PFSK-1 (cell line): ENCODE measurements around the gene CIAO3.

Experiments used
- FOXP2 ChIP-seq: optimal IDR thresholded peaks from 2 replicates; pipeline ENCODE3; 2011; ENCODE audit warnings: borderline replicate concordance, control low read depth, inconsistent platforms; ENCODE audit not compliant: insufficient read depth; ENCODE audit errors: extremely low read length, extremely low read depth
- POLR2AphosphoS5 ChIP-seq: IDR thresholded peaks from 2 replicates; pipeline ENCODE4 v1.6.1; 2012; ENCODE audit warnings: low read depth, mild to moderate bottlenecking, control low read depth, low read length, moderate library complexity
- SIN3A ChIP-seq: IDR thresholded peaks from 2 replicates; pipeline ENCODE4 v1.6.1; 2012; ENCODE audit warnings: mild to moderate bottlenecking, low read length, moderate library complexity, borderline replicate concordance; ENCODE audit not compliant: insufficient read depth
- TAF1 ChIP-seq: IDR thresholded peaks from 2 replicates; pipeline ENCODE4 v1.6.1; 2012; ENCODE audit warnings: low read length, control low read depth, borderline replicate concordance; ENCODE audit not compliant: insufficient read depth
- TF ChIP-seq, protein P1 (sequence below), 2 experiments: IDR thresholded peaks; 2 replicates each; pipeline versions ENCODE4 v1.6.1 to v1.8.0; 2011 to 2012; ENCODE audit warnings: low read depth in 2 of 2, low read length in 2 of 2, control low read depth in 1 of 2, inconsistent platforms in 1 of 2, mild to moderate bottlenecking in 1 of 2, moderate library complexity in 1 of 2; ENCODE audit not compliant: insufficient read depth in 1 of 2

Gene CIAO3

DNA sequence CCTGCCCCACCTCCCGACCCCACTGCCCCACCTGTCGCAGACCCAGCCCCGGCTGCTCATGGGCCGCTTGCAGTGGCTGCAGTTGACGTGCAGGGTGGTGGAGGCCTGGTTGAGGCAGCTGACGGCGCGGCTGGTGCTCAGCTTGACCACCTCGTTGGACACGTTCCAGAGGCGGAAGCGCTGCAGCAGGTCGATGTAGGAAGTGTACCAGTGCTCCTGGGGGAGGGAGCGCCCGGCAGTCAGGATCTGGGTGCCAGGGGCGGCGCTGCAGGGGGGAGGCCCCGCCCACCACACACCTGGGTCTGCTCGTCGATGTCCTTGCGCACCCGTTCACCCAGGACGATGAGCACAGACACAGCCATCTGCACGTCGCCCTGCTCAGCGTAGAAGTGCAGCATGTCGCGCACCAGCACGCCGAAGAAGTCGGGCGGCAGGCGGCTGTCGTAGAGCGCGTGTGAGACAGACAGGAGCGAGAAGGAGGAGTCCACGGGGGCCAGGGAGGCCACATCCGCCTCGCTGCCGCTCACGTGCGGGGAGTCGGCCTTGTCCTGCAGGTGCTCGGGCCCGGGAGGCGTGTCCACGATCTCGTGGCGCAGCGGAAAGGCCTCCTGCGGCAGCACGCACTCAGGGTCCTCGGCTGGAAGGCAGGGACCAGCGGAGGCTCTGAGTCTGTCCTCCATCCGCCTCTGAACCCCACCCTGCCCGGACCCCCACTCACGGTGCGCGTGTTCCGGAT is 55.7 kb downstream of the CIAO3 start:
- TF ChIP-seq TAF1 (no peak), POLR2AphosphoS5 (no peak), FOXP2 (no peak), SIN3A (no peak)
- TF ChIP-seq, protein P1, sequence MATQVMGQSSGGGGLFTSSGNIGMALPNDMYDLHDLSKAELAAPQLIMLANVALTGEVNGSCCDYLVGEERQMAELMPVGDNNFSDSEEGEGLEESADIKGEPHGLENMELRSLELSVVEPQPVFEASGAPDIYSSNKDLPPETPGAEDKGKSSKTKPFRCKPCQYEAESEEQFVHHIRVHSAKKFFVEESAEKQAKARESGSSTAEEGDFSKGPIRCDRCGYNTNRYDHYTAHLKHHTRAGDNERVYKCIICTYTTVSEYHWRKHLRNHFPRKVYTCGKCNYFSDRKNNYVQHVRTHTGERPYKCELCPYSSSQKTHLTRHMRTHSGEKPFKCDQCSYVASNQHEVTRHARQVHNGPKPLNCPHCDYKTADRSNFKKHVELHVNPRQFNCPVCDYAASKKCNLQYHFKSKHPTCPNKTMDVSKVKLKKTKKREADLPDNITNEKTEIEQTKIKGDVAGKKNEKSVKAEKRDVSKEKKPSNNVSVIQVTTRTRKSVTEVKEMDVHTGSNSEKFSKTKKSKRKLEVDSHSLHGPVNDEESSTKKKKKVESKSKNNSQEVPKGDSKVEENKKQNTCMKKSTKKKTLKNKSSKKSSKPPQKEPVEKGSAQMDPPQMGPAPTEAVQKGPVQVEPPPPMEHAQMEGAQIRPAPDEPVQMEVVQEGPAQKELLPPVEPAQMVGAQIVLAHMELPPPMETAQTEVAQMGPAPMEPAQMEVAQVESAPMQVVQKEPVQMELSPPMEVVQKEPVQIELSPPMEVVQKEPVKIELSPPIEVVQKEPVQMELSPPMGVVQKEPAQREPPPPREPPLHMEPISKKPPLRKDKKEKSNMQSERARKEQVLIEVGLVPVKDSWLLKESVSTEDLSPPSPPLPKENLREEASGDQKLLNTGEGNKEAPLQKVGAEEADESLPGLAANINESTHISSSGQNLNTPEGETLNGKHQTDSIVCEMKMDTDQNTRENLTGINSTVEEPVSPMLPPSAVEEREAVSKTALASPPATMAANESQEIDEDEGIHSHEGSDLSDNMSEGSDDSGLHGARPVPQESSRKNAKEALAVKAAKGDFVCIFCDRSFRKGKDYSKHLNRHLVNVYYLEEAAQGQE (IDR thresholded peaks at IDR 0.05; ENCODE audit: insufficient read depth in 1 of 2, low read depth in 2 of 2, low read length in 2 of 2), result no peak

- TF ChIP-seq, protein P1 (IDR thresholded peaks at IDR 0.05; ENCODE audit: insufficient read depth in 1 of 2, low read depth in 2 of 2, low read length in 2 of 2), result no peak
- TF ChIP-seq FOXP2 (no peak), POLR2AphosphoS5 (no peak), SIN3A (no peak), TAF1 (no peak)
Observed at GRCh38 chr16:684071-684794, 56.6 kb downstream of the CIAO3 start, which contains the start of gene JMJD8. Gene JMJD8, minus strand, starts transcription at chr16:684334. Its CDS starts 15 bp downstream, at chr16:684319.

DNA sequence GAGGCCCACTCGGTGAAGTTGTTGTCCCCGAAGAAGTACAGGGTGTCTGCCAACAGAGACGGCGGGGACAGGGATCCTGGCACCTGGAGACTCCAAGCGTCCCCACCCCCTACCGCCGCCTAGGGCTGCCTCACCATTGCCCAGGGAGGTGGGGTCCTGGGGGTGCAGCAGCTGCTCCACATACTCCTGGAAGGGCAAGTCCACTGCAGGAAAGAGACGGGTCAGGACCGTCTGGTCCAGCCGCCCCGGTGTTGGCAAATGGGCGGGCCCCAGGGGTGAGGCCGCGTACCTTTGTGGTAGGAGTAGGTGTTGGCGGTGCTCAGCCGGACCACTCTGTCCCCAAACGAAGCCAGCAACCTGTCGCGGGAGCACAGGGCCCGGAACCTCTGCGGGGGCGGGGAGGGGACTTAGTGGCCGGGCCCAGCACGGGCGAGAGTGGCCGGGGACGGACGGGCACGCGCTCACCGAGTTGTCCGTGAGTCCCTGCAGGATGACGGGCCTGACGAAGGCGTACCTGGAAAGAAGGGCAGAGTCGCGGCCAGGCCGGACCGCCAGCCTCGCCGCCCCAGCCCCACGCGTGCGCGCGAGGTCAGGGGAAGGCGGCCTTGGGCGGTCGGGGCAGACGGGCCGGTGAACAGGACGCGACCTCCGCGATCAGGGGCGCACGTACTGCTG is 57.3 kb downstream of the CIAO3 start:
- TF ChIP-seq POLR2AphosphoS5 (no peak), TAF1 (no peak), SIN3A (no peak), FOXP2 (no peak)
- TF ChIP-seq, protein P1 (IDR thresholded peaks at IDR 0.05; ENCODE audit: insufficient read depth in 1 of 2, low read depth in 2 of 2, low read length in 2 of 2), result no peak

DNA sequence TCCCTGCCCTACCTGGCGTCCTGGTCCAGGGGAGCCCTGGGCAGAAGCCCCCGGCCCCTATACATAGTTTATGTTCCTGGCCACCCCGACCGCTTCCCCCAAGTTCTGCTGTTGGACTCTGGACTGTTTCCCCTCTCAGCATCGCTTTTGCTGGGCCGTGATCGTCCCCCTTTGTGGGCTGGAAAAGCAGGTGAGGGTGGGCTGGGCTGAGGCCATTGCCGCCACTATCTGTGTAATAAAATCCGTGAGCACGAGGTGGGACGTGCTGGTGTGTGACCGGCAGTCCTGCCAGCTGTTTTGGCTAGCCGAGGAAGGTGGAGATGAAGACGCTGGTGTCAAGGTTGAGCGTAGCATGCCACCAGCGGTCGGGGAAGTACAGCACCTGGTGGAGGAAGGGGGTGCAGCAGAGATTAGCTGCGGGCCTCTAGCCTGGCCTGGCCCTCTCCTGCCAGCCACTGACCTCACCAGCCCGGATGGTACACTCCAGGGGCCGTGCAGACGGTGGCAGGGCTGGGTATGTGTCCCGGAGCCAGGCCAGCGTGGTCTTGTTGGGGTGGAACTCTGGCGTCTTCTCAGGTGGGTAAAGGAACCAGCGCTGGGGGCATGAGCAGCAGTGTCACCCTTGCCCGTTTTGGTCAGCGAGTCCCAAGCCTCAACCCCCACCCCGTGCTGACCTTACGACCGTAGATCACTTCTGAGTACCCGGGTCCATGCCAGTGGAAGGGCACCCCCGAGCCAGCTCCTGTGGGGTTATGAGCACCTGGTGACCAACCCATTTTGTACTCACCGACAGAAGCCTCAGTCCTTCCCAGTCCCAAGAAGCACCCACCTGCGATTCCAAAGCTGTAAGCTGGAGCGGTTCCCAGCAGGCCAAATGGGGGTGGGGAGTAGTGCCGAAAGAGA is 58.1 kb downstream of the CIAO3 start:
- no peak for TF ChIP-seq TAF1
- TF ChIP-seq POLR2AphosphoS5, result no peak
- no peak for TF ChIP-seq FOXP2
- TF ChIP-seq, protein P1 (IDR thresholded peaks at IDR 0.05; ENCODE audit: insufficient read depth in 1 of 2, low read depth in 2 of 2, low read length in 2 of 2), result no peak
- no peak for TF ChIP-seq SIN3A
